ENCODE data around the gene ZBTB32.
"Not testable (repeated sequence)": the region's sequence is repeated elsewhere in the genome, so short reads cannot be mapped to it uniquely, and the experiment has no call there.

ZBTB32 gene, protein sequence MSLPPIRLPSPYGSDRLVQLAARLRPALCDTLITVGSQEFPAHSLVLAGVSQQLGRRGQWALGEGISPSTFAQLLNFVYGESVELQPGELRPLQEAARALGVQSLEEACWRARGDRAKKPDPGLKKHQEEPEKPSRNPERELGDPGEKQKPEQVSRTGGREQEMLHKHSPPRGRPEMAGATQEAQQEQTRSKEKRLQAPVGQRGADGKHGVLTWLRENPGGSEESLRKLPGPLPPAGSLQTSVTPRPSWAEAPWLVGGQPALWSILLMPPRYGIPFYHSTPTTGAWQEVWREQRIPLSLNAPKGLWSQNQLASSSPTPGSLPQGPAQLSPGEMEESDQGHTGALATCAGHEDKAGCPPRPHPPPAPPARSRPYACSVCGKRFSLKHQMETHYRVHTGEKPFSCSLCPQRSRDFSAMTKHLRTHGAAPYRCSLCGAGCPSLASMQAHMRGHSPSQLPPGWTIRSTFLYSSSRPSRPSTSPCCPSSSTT

DNA sequence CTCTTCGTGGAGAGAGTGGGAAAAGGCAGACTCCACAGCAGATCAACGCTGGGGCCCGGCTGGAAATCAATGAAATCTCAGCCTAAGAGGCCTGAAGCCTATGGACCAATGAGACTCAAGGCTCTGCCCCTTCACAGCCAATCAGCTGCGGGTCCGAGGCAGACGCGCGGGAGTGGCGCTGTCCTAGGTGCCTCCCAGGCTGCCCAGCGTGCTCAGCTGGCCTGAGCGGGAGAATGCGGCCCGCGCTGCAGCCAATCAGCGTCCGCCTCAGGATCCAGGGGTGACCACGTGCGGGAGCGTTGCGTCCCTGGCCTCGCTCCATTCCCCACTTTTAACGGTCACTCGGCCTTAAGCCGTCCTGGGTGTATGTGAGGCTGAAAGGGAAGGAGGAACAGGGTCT is at the start of gene ZBTB32:
TSS of gene ZBTB32 (plus strand) at position 341 of the 400 bp plus-strand sequence. CDS start 10,069 bp downstream, outside the sequence.
- no peak for DNase-seq (ENCODE audit: low read depth, low spot score)

DNA sequence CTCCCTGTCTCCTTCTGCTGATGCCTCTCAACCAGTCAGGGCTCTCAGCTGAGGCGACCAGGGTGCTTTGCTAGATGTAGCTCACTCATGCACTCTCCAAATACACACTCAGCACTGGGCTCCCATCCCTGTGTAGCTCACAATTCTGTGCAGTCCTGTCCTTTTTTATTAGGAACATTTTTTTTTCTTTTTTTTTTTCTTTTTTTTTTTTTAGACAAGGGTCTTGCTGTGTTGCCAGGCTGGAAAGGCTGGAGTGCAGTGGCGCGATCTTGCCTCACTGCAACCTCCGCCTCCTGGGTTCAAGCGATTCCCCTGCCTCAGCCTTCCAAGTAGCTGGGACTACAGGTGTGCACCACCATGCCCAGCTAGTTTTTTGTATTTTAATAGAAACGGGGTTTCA is 49.5 kb upstream of the ZBTB32 start:
- not testable (repeated sequence) for DNase-seq (ENCODE audit: low read depth, low spot score)

GRCh38 chr19:35655600-35655999 is 48.8 kb upstream of the ZBTB32 start:
- no peak for DNase-seq (ENCODE audit: low read depth, low spot score)

- no peak for DNase-seq (ENCODE audit: low read depth, low spot score)
These were observed 47.7 kb upstream of the ZBTB32 start for GRCh38 chr19:35656700-35657099.

- DNase-seq (ENCODE audit: low read depth, low spot score), result no peak
These were observed 46.3 kb upstream of the ZBTB32 start for GRCh38 chr19:35657904-35658700.

DNA sequence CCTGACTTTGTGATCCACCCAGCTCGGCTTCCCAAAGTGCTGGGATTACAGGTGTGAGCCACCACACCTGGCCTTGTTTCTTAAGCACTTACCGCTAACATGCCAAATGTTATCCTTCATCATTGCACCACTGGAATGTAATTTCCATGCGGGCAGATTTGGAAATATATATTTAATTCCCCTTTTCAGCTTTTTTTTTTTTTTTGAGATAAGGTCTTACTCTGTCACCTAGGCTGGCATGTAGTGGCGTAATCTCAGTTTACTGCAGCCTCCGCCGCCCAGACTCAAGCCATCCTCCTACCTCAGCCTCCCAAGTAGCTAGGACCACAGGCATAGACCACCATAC is 42.4 kb upstream of the ZBTB32 start:
- no peak for DNase-seq (ENCODE audit: low read depth, low spot score)

- no peak for DNase-seq (ENCODE audit: low read depth, low spot score)
These were observed 40.4 kb upstream of the ZBTB32 start for GRCh38 chr19:35663981-35664380.

- DNase-seq (ENCODE audit: low read depth, low spot score), result no peak
These were observed 39.2 kb upstream of the ZBTB32 start for GRCh38 chr19:35665157-35665556.

- DNase-seq (ENCODE audit: low read depth, low spot score), result no peak
These were observed 38.8 kb upstream of the ZBTB32 start for GRCh38 chr19:35665604-35666003.

DNA sequence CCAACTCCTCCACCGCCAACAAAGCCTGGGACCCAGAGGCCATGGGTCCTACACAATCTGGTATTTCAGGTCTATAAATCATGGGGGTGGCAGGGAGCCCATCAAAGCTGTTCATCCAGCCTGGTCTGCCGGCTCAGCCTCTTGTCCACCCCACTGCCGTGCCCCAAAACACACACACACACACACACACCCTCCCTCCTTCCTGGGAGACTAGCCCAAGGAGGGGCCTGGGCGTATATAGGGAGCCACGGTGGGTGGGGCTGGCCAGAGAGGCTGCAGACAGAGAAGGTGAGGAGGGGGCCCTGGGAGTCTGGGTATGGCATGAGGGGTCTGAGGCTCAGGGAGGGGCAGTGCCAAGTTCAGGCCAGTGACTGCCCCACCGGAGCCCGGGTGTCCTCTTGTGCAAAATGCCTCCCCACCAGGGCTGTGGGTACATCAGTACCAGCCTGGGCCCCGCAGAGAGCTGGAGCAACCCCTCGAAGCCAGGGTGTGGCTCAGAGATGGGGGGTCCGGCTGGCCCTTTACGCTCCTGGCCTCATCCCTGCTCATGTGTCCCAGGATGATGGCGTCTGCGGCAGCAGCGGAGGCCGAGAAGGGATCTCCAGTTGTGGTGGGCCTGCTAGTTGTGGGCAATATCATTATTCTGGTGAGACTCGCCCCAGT is 38.0 kb upstream of the ZBTB32 start, which contains the start of gene UPK1A:
TSS of gene UPK1A (plus strand) at position 267 of the 663 bp plus-strand sequence. CDS start at position 563, 296 bp downstream.
- no peak for DNase-seq (ENCODE audit: low read depth, low spot score)

DNA sequence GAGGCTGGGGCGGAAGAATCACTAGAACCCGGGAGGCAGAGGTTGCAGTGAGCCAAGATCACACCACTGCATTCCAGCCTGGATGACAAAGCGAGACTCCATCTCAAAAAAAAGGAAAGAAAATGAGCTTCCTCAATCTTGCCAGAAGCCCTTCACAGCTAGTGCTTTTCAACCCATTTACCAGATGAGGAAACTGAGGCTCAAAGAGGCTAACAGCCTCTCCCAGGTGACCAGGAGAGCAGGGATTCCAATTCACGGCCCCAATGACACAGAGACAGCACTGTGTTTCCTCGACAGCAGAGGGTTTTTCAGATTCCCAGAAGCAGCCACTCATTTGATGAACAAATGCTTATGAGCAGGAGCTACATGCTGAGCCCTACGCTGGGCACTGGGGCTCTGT is 34.8 kb upstream of the ZBTB32 start:
- no peak for DNase-seq (ENCODE audit: low read depth, low spot score)

DNA sequence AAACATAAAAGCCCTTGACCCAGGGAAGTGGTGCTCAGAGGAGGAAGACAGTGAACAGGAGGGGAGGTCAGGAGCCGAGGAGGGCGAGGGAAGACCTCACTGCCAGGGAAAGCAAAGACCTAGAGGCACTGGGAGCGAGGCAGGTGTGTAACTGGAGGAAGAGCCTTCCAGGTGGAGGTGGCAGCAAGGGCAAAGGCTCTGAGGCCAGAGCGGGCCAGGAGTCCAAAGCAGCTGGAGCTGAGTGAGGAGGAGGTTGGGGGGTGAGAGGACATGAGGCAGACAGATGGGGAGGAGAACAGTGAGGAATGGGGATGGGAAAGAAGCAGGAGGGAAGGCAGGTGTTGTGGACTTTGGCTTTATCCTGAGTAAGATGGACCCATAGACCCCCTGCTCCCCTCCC is 34.4 kb upstream of the ZBTB32 start:
- no peak for DNase-seq (ENCODE audit: low read depth, low spot score)

DNA sequence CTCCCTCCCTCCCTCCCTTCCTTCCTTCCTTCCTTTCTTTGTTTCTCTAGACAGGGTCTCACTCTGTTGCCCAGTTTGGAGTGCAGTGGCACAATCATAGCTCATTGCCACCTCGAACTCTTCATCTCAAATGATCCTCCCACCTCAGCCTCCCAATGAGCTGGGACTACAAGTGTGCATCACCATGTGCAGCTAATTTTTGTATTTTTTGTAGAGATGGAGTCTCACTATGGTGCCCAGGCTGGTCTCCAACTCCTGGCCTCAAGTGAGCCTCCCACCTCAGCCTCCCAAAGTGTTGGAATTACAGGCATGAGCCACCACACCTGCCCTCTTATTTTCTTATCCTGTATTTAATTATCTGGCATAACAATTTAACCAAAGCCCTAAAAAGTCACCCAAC is 33.7 kb upstream of the ZBTB32 start:
- no peak for DNase-seq (ENCODE audit: low read depth, low spot score)

DNA sequence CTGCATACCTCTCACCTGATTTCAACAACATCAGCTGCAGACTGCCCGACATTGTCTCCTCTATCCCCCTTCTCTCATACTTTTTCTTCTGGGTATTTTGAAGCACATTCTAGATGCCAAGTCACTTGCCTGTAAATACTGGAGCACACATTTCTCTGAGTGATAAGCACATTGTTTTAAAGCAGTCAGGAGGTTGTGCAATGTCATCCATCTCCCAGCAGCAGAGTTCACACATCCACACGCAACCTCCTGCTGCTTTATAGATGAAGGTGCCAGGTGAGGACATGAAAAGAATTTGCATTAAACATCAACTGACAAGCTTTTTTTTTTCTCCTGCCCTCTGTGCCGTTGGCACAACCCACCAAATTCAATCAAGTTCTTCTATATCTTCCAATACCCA is 32.5 kb upstream of the ZBTB32 start:
- no peak for DNase-seq (ENCODE audit: low read depth, low spot score)

- DNase-seq (ENCODE audit: low read depth, low spot score), result no peak
These were observed 31.1 kb upstream of the ZBTB32 start for GRCh38 chr19:35673121-35673804.

GRCh38 chr19:35675589-35676140 is 28.7 kb upstream of the ZBTB32 start:
- no peak for DNase-seq (ENCODE audit: low read depth, low spot score)

DNA sequence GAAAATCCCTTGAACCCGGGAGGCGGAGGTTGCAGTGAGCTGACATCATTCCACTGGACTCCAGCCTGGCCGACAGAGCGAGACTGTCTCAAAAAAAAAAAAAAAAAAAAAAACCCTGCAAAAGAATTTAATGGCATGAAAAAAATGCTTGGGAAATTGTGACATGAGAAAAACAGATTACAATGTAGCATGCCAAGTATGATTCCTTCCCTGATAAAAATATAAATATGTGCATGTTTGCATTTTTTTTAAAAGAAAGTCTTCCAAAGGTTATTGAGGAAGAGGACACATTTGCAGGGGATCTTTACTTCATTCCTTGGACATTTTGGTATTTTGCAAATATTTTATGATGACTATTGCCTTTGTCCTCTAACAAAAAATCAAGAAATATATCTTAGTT is 14.5 kb upstream of the ZBTB32 start:
- DNase-seq (ENCODE audit: low read depth, low spot score), result no peak

GRCh38 chr19:35691106-35691505 is 13.3 kb upstream of the ZBTB32 start:
- DNase-seq (ENCODE audit: low read depth, low spot score), result not testable (repeated sequence)

DNA sequence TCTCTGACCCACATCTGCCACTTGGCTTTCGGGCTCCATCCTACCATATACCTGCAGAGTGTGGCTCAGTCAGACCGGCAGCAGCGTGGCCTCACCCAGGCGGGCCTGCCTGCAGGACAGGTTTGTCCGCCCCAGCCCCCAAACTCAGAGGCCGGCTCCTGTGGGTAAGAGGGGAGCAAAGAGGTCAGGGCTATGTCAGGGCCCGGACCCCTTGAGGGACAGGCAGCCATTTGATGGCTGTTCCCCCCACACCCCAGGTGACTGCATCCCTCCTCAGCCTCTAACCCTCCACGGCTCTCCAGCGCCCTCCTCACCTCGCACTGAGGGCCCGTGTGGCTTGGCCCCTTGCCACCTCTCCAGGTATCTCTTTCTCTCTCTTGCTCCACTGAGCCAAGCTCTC is 12.3 kb upstream of the ZBTB32 start:
- no peak for DNase-seq (ENCODE audit: low read depth, low spot score)

- DNase-seq (ENCODE audit: low read depth, low spot score), result no peak
These were observed 10.9 kb upstream of the ZBTB32 start for GRCh38 chr19:35693422-35693821.

Data from activated naive CD8-positive, alpha-beta T cell treated with anti-CD3 and anti-CD28 coated beads, Interleukin-2, amount 50 U/mL, for 16 hours (primary cell).